GM23338 (cell line): ENCODE measurements around the gene PLIN4. TPM values are rescaled to one million over a fixed set of nuclear protein-coding genes. Genes with fewer than 3 reads are reported as not detected.

Experiments
- ATAC-seq: fragments of 200-7000 bp; cut with Tn5 transposase; 3 replicates; pipeline ENCODE4 v1.9.1; 2020
- DNase-seq: peaks from one replicate; pipeline ENCODE4 v3.0.0-alpha.2; 2015; ENCODE audit warnings: low spot score
- H2AFZ ChIP-seq: fragments of 200-600 bp; sonication (generic); 2 replicates; pipeline ENCODE4 v1.8.0; 2016; ENCODE audit warnings: antibody characterized with exemption, mild to moderate bottlenecking, moderate library complexity
- H3F3A ChIP-seq: fragments of 200-600 bp; sonication (generic); replicated peaks from 2 replicates; pipeline ENCODE4 v1.8.0; 2017; ENCODE audit warnings: antibody characterized with exemption, mixed run types, low read depth
- H3K27ac ChIP-seq: fragments of 200-600 bp; sonication (generic); 2 replicates; pipeline ENCODE4 v1.6.1; 2016; ENCODE audit warnings: low read depth
- H3K27me3 ChIP-seq: fragments of 200-600 bp; sonication (generic); 2 replicates; pipeline ENCODE4 v1.8.0; 2016; ENCODE audit warnings: mild to moderate bottlenecking, mixed run types, moderate library complexity; ENCODE audit not compliant: insufficient read depth
- H3K36me3 ChIP-seq: fragments of 200-600 bp; sonication (generic); 2 replicates; pipeline ENCODE4 v1.8.0; 2016; ENCODE audit warnings: mild to moderate bottlenecking; ENCODE audit not compliant: insufficient read depth
- H3K4me1 ChIP-seq: fragments of 200-600 bp; sonication (generic); 2 replicates; pipeline ENCODE4 v1.8.0; 2016; ENCODE audit warnings: mild to moderate bottlenecking, moderate library complexity; ENCODE audit not compliant: insufficient read depth
- H3K4me2 ChIP-seq: fragments of 200-600 bp; sonication (generic); 2 replicates; pipeline ENCODE4 v1.7.1; 2017; ENCODE audit warnings: mixed run types
- H3K4me3 ChIP-seq: fragments of 200-600 bp; sonication (generic); 2 replicates; pipeline ENCODE4 v1.6.1; 2016; ENCODE audit warnings: mixed run types
- H3K79me2 ChIP-seq: fragments of 200-600 bp; sonication (generic); replicated peaks from 2 replicates; pipeline ENCODE4 v1.8.0; 2017; ENCODE audit warnings: mild to moderate bottlenecking; ENCODE audit not compliant: insufficient read depth
- H3K9me2 ChIP-seq: fragments of 200-600 bp; sonication (generic); 2 replicates; pipeline ENCODE4 v1.8.0; 2017; ENCODE audit not compliant: insufficient read depth
- H4K20me1 ChIP-seq: fragments of 200-600 bp; sonication (generic); replicated peaks from 2 replicates; pipeline ENCODE4 v1.8.0; 2017; ENCODE audit warnings: mild to moderate bottlenecking; ENCODE audit not compliant: insufficient read depth
- H3K27ac Mint-ChIP-seq: 2 replicates; pipeline ENCODE4 v1.8.0; 2020; ENCODE audit warnings: inconsistent platforms, mild to moderate bottlenecking, moderate library complexity, mixed read lengths
- H3K27me3 Mint-ChIP-seq: 3 replicates; pipeline ENCODE4 v1.8.0; 2022; ENCODE audit warnings: low read depth, mild to moderate bottlenecking, moderate library complexity, mixed read lengths, inconsistent platforms; ENCODE audit not compliant: insufficient read depth, poor library complexity
- H3K36me3 Mint-ChIP-seq: 3 replicates; pipeline ENCODE4 v1.8.0; 2021; ENCODE audit warnings: low read depth, mild to moderate bottlenecking, inconsistent platforms, moderate library complexity, mixed read lengths
- H3K4me1 Mint-ChIP-seq: 3 replicates; pipeline ENCODE4 v1.8.0; 2020; ENCODE audit warnings: mild to moderate bottlenecking, inconsistent platforms, mixed read lengths
- H3K4me3 Mint-ChIP-seq: 3 replicates; pipeline ENCODE4 v1.8.0; 2021; ENCODE audit warnings: moderate library complexity, mild to moderate bottlenecking, inconsistent platforms, mixed read lengths
- H3K9me3 Mint-ChIP-seq: 3 replicates; pipeline ENCODE4 v1.8.0; 2020; ENCODE audit warnings: moderate library complexity, mild to moderate bottlenecking, inconsistent platforms, mixed read lengths
- CREB1 ChIP-seq: fragments of 250-450 bp; sonication (Bioruptor Pico); IDR thresholded peaks from 2 replicates; pipeline ENCODE4 v1.5.0; 2020; ENCODE audit warnings: low read depth, mild to moderate bottlenecking, moderate library complexity
- EZH2 ChIP-seq: fragments of 200-600 bp; sonication (generic); IDR thresholded peaks from one replicate; pipeline ENCODE4 v1.8.0; 2017; ENCODE audit warnings: antibody characterized with exemption, mild to moderate bottlenecking, low read depth; ENCODE audit not compliant: unreplicated experiment
- EZH2phosphoT487 ChIP-seq: fragments of 200-600 bp; sonication (generic); IDR thresholded peaks from one replicate; pipeline ENCODE4 v1.8.1; 2018; ENCODE audit warnings: antibody characterized with exemption; ENCODE audit not compliant: unreplicated experiment
- JUNB ChIP-seq: IDR thresholded peaks from one replicate; pipeline ENCODE4 v1.6.1; 2016; ENCODE audit warnings: antibody characterized with exemption; ENCODE audit not compliant: unreplicated experiment
- NANOG ChIP-seq: IDR thresholded peaks from 2 replicates; pipeline ENCODE4 v1.6.1; 2016; ENCODE audit warnings: antibody characterized with exemption, borderline replicate concordance
- POLR2AphosphoS5 ChIP-seq: IDR thresholded peaks from 2 replicates; pipeline ENCODE4 v1.6.1; 2016; ENCODE audit warnings: antibody characterized with exemption, low read depth
- STAT1 ChIP-seq: IDR thresholded peaks from one replicate; pipeline ENCODE4 v1.6.1; 2016; ENCODE audit warnings: antibody characterized with exemption; ENCODE audit not compliant: unreplicated experiment
- ZNF114 ChIP-seq: fragments of 250-450 bp; sonication (Bioruptor Pico); IDR thresholded peaks from 2 replicates; pipeline ENCODE4 v1.5.0; 2020; ENCODE audit warnings: mild to moderate bottlenecking, moderate library complexity
- ZNF331 ChIP-seq: fragments of 250-450 bp; sonication (Bioruptor Pico); IDR thresholded peaks from 2 replicates; pipeline ENCODE4 v1.5.0; 2020; ENCODE audit warnings: low read depth, mild to moderate bottlenecking, moderate library complexity
- polyA plus RNA-seq: library from polyadenylated mRNA; unstranded; fragments of >200 nt; fragmentation: Nextera tagmentation; extraction: Ambion mirVana; gene quantifications from 2 replicates; pipeline ENCODE4 v1.2.1, GENCODE V29; 2016
- total RNA-seq: library from RNA; depleted of rRNA; stranded (reverse); fragments of >200 nt; shearing (Covaris generic); gene quantifications from 2 replicates; pipeline ENCODE4 v1.2.3, GENCODE V29; 2014
- TF ChIP-seq, protein P1 (sequence below): fragments of 250-450 bp; sonication (Bioruptor Pico); IDR thresholded peaks from 2 replicates; pipeline ENCODE4 v1.5.0; 2020; ENCODE audit warnings: mild to moderate bottlenecking, moderate library complexity
- TF ChIP-seq, protein P2 (sequence below): IDR thresholded peaks from one replicate; pipeline ENCODE4 v1.6.1; 2018; ENCODE audit warnings: antibody characterized with exemption; ENCODE audit not compliant: unreplicated experiment
- TF ChIP-seq, protein P3 (sequence below): IDR thresholded peaks from 2 replicates; pipeline ENCODE4 v1.6.1; 2016; ENCODE audit warnings: antibody characterized with exemption
- TF ChIP-seq, protein P4 (sequence below), 2 experiments: fragments of 200-600 bp in 1 of 2; sonication (generic) in 1 of 2; conservative IDR thresholded peaks; 2 replicates each; pipeline versions ENCODE4 v1.5.1 to v1.6.1; 2016 to 2017; ENCODE audit warnings: antibody characterized with exemption in 2 of 2, low read depth in 2 of 2, mild to moderate bottlenecking in 2 of 2, moderate library complexity in 1 of 2

The PLIN4 gene
- total and polyA plus RNA-seq, 2 experiments from 2014 or later = 0.19 to 0.59 TPM

DNA sequence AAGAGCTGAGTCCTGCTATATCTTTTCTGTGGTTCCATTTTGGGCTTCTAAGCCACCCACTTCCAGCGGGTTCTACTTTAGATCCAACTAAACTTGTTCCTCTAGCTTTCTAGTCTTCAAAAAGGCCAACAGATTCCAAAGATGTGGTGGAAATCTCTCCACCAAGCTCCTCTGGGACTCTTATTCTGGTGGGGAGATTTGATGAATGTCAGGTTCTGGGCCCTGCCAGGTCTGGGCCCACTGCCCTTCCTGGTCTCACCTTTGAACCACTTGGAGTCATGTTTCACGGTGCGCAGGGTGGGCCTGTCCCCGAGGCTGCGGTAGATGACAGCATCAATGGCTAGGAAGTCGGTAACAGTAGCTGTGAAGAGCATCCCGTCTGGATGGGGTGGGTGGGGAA is 36.4 kb upstream of the PLIN4 start:
- Histone ChIP-seq H3K4me2 (no peak overlapping the region), H3K27ac (no peak overlapping the region), H3K79me2 (no peaks in the 10 kb centered on the region), H4K20me1 (peaks cover 17% of the 10 kb centered on the region), H2AFZ (no peak overlapping the region), H3K36me3 (peaks cover 4% of the 10 kb centered on the region), H3K4me1 (no peaks in the 10 kb centered on the region; the same call in 1 of the 2 replicates), H3K27me3 (no peaks in the 10 kb centered on the region), H3F3A (peaks cover 9% of the 10 kb centered on the region; the same call in 1 of the 2 replicates), H3K9me2 (no peaks in the 10 kb centered on the region), H3K4me3 (no peak overlapping the region)
- DNase-seq (no peak), ATAC-seq (no peak)
- Mint-ChIP-seq H3K27me3 (peaks cover 26% of the 10 kb centered on the region), H3K9me3 (no peaks in the 10 kb centered on the region), H3K4me3 (no peak overlapping the region), H3K27ac (no peak overlapping the region), H3K4me1 (peaks cover 7% of the 10 kb centered on the region; the same call in 2 of the 3 replicates), H3K36me3 (peaks cover 47% of the 10 kb centered on the region)
- TF ChIP-seq ZNF331 (no peak), EZH2 (no peak), JUNB (no peak), POLR2AphosphoS5 (no peak), NANOG (no peak), ZNF114 (no peak), EZH2phosphoT487 (no peak), CREB1 (CRISPR knock-in tag) (no peak), STAT1 (no peak)
- TF ChIP-seq, protein P1, sequence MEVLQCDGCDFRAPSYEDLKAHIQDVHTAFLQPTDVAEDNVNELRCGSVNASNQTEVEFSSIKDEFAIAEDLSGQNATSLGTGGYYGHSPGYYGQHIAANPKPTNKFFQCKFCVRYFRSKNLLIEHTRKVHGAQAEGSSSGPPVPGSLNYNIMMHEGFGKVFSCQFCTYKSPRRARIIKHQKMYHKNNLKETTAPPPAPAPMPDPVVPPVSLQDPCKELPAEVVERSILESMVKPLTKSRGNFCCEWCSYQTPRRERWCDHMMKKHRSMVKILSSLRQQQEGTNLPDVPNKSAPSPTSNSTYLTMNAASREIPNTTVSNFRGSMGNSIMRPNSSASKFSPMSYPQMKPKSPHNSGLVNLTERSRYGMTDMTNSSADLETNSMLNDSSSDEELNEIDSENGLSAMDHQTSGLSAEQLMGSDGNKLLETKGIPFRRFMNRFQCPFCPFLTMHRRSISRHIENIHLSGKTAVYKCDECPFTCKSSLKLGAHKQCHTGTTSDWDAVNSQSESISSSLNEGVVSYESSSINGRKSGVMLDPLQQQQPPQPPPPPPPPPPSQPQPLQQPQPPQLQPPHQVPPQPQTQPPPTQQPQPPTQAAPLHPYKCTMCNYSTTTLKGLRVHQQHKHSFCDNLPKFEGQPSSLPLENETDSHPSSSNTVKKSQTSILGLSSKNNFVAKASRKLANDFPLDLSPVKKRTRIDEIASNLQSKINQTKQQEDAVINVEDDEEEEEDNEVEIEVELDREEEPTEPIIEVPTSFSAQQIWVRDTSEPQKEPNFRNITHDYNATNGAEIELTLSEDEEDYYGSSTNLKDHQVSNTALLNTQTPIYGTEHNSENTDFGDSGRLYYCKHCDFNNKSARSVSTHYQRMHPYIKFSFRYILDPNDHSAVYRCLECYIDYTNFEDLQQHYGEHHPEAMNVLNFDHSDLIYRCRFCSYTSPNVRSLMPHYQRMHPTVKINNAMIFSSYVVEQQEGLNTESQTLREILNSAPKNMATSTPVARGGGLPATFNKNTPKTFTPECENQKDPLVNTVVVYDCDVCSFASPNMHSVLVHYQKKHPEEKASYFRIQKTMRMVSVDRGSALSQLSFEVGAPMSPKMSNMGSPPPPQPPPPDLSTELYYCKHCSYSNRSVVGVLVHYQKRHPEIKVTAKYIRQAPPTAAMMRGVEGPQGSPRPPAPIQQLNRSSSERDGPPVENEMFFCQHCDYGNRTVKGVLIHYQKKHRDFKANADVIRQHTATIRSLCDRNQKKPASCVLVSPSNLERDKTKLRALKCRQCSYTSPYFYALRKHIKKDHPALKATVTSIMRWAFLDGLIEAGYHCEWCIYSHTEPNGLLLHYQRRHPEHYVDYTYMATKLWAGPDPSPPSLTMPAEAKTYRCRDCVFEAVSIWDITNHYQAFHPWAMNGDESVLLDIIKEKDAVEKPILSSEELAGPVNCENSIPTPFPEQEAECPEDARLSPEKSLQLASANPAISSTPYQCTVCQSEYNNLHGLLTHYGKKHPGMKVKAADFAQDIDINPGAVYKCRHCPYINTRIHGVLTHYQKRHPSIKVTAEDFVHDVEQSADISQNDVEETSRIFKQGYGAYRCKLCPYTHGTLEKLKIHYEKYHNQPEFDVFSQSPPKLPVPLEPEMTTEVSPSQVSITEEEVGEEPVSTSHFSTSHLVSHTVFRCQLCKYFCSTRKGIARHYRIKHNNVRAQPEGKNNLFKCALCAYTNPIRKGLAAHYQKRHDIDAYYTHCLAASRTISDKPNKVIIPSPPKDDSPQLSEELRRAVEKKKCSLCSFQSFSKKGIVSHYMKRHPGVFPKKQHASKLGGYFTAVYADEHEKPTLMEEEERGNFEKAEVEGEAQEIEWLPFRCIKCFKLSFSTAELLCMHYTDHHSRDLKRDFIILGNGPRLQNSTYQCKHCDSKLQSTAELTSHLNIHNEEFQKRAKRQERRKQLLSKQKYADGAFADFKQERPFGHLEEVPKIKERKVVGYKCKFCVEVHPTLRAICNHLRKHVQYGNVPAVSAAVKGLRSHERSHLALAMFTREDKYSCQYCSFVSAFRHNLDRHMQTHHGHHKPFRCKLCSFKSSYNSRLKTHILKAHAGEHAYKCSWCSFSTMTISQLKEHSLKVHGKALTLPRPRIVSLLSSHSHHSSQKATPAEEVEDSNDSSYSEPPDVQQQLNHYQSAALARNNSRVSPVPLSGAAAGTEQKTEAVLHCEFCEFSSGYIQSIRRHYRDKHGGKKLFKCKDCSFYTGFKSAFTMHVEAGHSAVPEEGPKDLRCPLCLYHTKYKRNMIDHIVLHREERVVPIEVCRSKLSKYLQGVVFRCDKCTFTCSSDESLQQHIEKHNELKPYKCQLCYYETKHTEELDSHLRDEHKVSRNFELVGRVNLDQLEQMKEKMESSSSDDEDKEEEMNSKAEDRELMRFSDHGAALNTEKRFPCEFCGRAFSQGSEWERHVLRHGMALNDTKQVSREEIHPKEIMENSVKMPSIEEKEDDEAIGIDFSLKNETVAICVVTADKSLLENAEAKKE (CRISPR knock-in tag) = no peak
- TF ChIP-seq, protein P2, sequence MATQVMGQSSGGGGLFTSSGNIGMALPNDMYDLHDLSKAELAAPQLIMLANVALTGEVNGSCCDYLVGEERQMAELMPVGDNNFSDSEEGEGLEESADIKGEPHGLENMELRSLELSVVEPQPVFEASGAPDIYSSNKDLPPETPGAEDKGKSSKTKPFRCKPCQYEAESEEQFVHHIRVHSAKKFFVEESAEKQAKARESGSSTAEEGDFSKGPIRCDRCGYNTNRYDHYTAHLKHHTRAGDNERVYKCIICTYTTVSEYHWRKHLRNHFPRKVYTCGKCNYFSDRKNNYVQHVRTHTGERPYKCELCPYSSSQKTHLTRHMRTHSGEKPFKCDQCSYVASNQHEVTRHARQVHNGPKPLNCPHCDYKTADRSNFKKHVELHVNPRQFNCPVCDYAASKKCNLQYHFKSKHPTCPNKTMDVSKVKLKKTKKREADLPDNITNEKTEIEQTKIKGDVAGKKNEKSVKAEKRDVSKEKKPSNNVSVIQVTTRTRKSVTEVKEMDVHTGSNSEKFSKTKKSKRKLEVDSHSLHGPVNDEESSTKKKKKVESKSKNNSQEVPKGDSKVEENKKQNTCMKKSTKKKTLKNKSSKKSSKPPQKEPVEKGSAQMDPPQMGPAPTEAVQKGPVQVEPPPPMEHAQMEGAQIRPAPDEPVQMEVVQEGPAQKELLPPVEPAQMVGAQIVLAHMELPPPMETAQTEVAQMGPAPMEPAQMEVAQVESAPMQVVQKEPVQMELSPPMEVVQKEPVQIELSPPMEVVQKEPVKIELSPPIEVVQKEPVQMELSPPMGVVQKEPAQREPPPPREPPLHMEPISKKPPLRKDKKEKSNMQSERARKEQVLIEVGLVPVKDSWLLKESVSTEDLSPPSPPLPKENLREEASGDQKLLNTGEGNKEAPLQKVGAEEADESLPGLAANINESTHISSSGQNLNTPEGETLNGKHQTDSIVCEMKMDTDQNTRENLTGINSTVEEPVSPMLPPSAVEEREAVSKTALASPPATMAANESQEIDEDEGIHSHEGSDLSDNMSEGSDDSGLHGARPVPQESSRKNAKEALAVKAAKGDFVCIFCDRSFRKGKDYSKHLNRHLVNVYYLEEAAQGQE = no peak
- TF ChIP-seq, protein P3, sequence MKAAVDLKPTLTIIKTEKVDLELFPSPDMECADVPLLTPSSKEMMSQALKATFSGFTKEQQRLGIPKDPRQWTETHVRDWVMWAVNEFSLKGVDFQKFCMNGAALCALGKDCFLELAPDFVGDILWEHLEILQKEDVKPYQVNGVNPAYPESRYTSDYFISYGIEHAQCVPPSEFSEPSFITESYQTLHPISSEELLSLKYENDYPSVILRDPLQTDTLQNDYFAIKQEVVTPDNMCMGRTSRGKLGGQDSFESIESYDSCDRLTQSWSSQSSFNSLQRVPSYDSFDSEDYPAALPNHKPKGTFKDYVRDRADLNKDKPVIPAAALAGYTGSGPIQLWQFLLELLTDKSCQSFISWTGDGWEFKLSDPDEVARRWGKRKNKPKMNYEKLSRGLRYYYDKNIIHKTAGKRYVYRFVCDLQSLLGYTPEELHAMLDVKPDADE = no peak
- TF ChIP-seq, protein P4, sequence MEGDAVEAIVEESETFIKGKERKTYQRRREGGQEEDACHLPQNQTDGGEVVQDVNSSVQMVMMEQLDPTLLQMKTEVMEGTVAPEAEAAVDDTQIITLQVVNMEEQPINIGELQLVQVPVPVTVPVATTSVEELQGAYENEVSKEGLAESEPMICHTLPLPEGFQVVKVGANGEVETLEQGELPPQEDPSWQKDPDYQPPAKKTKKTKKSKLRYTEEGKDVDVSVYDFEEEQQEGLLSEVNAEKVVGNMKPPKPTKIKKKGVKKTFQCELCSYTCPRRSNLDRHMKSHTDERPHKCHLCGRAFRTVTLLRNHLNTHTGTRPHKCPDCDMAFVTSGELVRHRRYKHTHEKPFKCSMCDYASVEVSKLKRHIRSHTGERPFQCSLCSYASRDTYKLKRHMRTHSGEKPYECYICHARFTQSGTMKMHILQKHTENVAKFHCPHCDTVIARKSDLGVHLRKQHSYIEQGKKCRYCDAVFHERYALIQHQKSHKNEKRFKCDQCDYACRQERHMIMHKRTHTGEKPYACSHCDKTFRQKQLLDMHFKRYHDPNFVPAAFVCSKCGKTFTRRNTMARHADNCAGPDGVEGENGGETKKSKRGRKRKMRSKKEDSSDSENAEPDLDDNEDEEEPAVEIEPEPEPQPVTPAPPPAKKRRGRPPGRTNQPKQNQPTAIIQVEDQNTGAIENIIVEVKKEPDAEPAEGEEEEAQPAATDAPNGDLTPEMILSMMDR (conservative IDR thresholded peaks at IDR 0.05; ENCODE audit: low read depth in 2 of 2) = no peak
